T-helper 9 cell (primary cell): ENCODE results near the gene DDX11.
"Not testable (repeated sequence)": the region's sequence is repeated elsewhere in the genome, so short reads cannot be mapped to it uniquely, and the experiment has no call there.

Experiments
- DNase-seq: peaks from one replicate; pipeline ENCODE4 v3.0.0-alpha.2; 2020

Gene DDX11

DNA sequence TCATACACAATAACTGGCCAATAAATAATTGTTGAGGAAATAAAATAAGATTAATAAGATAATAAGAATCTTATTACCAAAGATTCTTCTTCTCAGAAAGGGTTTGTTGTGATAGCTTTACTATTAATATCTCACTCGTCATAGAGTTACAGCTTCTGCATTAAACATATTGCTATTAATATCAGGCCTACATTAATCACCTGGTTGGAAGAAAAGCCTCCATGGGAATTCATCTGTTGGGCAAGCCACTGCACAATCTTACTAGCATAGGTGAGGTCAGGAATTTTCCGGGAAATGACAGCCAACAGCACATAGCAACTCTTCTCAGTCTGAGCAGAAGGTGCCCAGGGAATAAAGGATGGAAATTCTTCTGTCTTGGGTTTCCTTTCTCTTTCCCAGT lies 51.5 kb downstream of the DDX11 start:
- not testable (repeated sequence) for DNase-seq

DNA sequence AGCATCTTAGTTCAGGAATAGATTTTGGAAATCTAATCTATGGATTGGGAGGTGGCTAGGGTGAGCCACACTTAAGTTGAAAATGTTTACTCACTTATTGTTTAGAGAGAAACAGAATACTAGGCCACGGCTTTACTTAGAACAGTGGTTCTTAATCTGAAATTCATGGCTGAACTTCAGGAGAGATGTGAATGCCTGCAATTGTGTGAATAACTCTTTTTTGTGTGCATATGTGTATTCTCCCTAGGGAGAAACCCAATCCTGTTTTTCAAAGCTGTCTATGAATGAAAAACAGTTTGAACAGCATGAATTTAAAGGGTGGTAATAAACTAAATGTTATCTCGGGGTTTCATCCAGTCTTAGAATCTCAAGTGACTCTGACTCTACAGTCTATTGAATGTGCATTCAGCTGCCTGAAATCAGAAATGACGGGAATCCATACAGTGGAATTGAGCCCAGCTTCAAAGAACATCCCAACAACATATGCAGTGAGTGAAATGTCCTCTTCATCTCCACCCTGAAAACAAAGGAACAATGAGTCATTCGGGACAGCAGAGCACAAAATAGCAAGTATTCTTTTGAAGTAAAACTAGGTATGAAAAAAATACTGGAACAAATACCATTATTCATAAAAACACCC lies 53.7 kb downstream of the DDX11 start:
- not testable (repeated sequence) for DNase-seq

DNA sequence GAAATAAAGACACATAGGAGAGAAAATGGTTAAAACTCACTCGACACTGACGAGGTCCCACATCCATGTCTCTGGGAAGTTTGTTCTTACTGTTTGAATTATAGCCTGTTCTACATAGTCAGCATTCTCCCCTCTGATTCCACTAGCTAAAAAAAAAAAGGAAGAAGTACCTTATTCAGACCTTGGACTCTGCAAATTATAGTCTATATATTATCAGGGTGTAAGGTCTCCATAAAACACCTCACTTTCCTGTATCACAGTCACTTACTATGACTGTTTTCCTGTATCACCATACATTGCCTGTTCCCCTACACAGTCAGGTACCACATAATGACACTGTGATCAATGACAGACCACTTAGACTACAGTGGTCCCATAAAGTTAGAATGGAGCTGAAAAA lies 62.9 kb downstream of the DDX11 start:
- not testable (repeated sequence) for DNase-seq

DNA sequence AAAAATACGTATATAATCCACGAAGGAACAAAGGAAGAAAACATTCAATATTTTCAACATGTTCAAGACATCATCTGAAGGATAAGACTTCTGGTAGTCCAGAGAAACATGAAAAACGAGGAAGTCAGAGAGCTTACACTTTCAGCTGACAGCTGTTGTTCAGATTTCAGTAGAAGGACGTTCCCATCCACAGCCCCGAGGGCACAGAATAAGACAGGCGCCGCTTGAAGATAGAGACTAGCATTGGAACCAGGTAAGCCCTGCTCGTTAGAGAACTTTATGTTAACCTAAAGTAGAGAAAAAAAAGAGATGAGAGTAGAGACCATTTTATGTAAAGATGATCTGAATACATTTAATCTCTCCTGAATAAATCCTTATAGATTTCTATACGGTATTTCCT lies 71.1 kb downstream of the DDX11 start:
- DNase-seq: not testable (repeated sequence)

DNA sequence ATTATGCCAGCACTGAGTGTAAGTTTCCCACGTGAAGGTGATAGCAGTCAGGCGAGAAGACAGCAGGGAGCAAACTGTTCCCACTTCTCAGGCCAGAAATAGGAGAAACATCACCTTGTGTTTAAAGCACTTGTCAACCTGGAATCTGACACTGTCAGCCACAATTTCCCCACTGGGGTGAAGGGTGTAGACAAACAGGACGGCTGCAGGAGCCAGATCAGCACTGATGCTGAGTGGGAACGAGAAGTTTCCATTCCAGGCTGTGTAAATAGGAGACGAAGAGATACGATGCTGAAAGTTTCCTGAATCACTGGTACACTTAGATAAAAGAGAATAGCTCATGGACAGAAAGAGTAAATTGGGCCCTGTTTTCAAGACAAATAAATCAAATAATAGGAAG lies 71.6 kb downstream of the DDX11 start:
- DNase-seq: not testable (repeated sequence)

DNA sequence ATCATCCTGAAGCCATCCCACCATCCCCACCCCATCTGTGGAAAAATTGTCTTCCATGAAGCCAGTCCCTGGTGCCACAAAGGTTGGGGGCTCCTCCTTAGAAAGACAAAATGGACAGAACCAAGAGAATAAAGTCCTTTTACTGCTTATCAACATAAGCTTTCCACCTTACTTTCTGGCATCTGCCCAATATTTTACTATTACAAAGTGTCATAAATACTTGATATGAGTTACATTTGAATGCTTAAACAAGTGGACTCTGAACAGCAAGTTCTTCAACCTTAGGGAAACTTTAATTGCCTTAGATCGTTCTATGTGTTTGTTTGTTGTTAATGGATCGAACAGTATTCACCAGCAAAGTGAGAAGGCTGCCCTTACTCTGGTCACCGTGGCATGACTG lies 73.8 kb downstream of the DDX11 start:
- DNase-seq: not testable (repeated sequence)

DNA sequence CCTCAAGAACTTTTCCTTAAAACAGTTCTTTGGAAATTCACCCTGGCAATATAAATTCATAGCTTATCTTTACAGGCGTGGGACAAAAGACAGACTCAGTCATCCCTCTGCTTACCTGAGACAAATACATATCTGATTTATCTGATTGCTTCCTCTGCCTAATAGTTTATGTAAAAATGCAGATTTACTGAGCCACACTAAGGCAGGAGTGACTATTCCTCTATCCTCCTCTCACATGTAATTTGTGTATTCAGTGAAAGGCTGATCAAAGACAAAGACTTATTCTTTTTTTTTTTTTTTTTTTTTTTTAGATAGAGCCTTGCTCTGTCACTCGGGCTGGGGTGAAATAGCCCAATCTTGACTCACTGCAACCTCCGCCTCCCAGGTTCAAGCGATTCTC lies 77.1 kb downstream of the DDX11 start:
- not testable (repeated sequence) for DNase-seq
